Effector CD4-positive, alpha-beta T cell (primary cell): ENCODE data around the gene KRT78.

Source experiments
- DNase-seq: peaks from one replicate; pipeline ENCODE4 v3.0.0-alpha.2; 2020

KRT78 gene

GRCh38 chr12:52837781-52838608 is 10.8 kb downstream of the KRT78 start:
- no peak for DNase-seq

- DNase-seq: no peak
Measured at GRCh38 chr12:52837413-52837741, 11.4 kb downstream of the KRT78 start.

GRCh38 chr12:52836491-52837412 is 12.0 kb downstream of the KRT78 start:
- no peak for DNase-seq

GRCh38 chr12:52836042-52836466 is 12.7 kb downstream of the KRT78 start:
- DNase-seq: no peak

GRCh38 chr12:52835271-52836041 is 13.3 kb downstream of the KRT78 start:
- no peak for DNase-seq

- no peak for DNase-seq
Measured at GRCh38 chr12:52834727-52835001, 14.1 kb downstream of the KRT78 start.

DNA sequence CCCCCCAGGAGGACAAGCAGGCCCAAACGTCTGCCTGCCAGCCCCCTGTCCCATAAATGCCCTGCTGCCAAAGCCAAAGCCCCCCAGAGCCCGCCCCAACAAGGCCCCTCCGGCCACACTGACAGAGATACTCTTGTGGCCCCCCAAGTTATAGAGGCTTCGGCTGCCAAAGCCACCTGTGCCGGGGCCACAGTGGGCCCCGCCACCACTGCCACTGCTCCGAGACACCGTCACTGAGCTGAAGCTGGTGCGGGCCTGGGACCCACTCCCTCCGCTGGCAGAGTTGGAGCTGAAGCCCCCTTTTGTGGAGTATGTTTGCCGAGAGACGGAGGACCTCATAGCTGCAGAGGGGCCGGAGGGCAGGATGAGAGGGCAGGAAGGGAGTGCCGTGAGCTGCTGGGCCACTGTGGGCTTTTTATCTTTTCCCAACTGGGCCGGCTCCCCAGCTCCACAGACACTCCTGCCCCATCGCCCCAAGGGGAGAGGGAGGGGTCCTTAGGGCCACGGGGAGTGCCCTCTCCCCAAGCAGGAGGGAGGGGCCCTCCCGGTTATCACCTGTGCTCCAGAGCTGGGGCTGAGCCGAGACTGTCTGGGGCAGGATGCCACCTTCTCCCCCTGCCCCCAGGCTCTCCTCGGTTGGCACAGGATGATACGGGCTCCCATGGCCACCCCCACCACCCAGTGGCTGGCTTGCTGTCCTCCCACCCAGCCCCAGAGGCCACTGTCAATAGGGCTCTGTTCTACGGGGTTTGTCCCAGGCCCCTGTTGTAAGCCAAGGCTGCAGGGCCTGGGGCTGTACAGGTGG is 14.7 kb downstream of the KRT78 start, which contains the start of gene KRT79:
Gene KRT79 (minus strand): TSS at position 390 of the 805 bp plus-strand sequence. CDS start 51 bp downstream, at position 339.
- DNase-seq: no peak

GRCh38 chr12:52832985-52833905 is 15.5 kb downstream of the KRT78 start:
- no peak for DNase-seq

DNA sequence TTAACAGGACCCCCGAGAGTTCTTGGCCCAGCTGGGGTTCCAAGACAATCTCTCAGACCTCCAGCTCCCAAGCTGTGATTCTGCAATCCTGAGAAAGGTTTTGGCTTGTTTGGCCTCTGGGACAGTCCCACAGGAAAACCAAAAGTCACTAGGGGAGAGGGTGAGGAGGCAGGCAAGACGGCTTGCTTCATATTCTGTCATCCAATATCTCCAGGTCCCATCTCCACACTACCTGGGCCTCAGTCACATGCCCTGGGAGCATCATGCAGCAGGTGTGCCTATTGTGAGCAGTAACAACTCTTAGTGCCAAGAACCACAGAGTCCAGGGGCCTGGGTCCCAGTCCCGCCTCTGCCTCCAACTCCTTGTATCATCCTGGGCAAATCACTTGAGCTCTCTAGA is 16.3 kb downstream of the KRT78 start:
- no peak for DNase-seq

DNA sequence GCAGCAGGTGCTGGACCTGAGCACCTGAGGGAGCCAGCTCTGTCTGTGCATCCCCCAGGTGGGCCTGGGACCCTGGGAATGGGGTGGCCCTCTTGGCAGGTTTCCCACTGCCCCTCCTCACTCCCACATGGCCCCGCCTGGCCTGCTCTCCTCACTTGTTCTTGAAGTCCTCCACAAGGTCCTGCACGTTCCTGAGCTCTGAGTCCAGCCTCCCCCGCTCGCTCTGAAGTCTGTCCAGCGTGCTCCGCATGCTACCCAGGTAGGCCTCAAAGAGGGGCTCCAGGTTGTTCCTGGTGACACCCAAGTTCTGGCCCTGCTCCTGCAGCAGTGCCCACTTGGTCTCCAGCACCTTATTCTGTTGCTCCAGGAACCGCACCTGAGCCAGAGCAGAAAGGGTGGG is 17.5 kb downstream of the KRT78 start:
- DNase-seq: no peak

GRCh38 chr12:52829986-52830770 is 18.6 kb downstream of the KRT78 start:
- DNase-seq: no peak

DNA sequence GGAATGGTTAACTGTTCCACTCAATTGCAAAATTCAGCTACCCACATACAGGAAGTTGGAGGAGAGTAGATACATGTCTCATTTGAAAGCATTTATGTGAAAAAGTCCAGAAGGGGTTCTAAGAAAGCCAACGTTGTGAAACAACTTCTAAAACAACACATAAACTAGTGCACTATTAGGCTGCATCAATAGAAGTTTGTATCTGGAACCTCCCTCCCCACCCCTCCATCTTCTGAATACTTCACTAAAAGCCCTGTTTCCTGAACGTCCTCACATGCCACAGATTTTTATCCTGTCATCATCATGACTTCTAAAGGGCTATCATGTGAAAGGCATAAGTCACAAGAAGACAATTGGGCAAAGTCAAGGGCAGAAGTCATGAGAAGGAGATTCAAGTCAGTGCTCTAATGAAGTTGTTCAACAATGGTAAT is 20.2 kb downstream of the KRT78 start:
- DNase-seq: no peak

DNA sequence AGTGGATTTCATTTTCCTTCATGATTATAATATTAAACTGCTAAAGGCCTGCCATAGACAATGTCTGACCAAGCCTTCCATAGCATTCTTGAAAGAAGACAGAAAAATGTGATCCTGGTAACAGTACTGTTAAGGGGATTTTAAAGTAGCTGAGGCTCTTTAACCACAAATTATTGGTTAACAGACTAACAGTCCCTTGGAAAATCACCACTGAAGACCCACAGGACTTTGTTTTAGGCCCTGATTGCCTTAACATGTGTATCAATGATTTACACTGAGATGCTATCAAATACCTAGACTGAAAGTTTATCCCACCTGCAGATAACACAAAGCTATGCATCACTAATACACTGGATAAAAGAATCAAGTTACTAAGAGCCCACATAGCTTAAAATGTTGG is 20.6 kb downstream of the KRT78 start:
- DNase-seq: no peak

GRCh38 chr12:52827499-52828090 is 21.2 kb downstream of the KRT78 start:
- no peak for DNase-seq

- DNase-seq: no peak
Measured at GRCh38 chr12:52826611-52827498, 21.9 kb downstream of the KRT78 start.

GRCh38 chr12:52825961-52826360 is 22.8 kb downstream of the KRT78 start:
- DNase-seq: no peak

DNA sequence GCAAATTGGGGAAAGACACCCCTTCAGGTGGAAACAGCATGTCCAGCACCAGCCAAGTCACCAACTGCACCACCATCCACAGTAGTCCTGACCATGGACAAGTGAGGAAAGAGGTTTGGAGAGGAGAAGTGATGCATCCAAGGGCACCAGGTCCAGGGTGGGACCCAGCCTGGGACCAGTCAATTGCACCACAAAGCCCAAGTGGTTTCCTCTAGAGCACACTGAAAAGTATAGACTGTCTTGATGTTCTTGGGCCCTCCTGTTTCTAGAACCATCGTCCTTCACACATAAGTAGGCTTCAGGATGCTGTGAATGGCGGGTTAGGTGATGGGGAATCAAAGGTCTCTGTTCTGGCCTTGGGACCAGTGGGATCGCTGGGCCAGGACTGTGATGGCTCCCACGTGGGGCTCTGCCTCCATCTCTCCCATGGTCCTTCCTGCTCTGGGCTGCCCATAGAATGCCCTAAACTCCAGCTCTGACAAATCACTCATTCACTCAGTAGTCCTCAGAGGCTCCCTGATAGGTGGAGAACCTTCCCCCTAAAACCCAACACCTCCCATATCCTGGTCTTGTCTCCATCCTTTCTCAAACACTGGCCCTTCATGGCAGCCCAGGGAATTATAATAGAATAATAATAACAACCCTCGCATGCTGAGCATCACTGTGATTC is 23.9 kb downstream of the KRT78 start:
- no peak for DNase-seq

GRCh38 chr12:52823761-52824450 is 24.9 kb downstream of the KRT78 start:
- DNase-seq: no peak
